Measurements from ENCODE around the gene KRT14. TPM values are rescaled to one million over a fixed set of nuclear protein-coding genes. Genes with fewer than 3 reads are reported as not detected.

KRT14 gene
- total and polyA plus RNA-seq, 2 donors (not counting 3 experiments of a cell fraction or from before 2014, with no cell fraction given): 0.12 to 0.66 TPM

GRCh38 chr17:41544935-41545334 is 41.8 kb downstream of the KRT14 start:
- FAIRE-seq (no peak), DNase-seq (ENCODE audit: low read depth, low spot score) (no peak)
- CTCF ChIA-PET: interaction anchor here (0.7 to 2.0 kb wide), 10 partner anchors 10 to 636 kb away, joined by 3 to 7 read pairs (median 3); no protein-coding TSS in a partner anchor
- peaks cover 19% of the 10 kb centered on the region for H3K4me1 ChIP-seq (ENCODE audit: control insufficient read depth, extremely low read depth, insufficient read depth, low read length)
- no peaks in the 10 kb centered on the region for H4K20me1 ChIP-seq (replicated peaks; ENCODE audit: control insufficient read depth, extremely low read depth, insufficient read depth, low read length)
- no peaks in the 10 kb centered on the region for H3K9me3 ChIP-seq (replicated peaks; ENCODE audit: control insufficient read depth, insufficient read depth, low read length)
- H3K27ac ChIP-seq (ENCODE audit: insufficient read depth, low read depth, low read length): no peak overlapping the region
- H3K36me3 ChIP-seq (ENCODE audit: control insufficient read depth in 2 of 2, extremely low read depth in 1 of 2, insufficient read depth in 2 of 2, low read length in 2 of 2): no peaks in the 10 kb centered on the region
- dilution Hi-C loops (cut with MboI; ENCODE audit: extremely low pct_ligation_motif_present, low sequenced_read_pairs): no loop called here
- intact Hi-C loops (cut with micrococcal nuclease): loop anchor here (5.0 kb wide), 1 partner anchor 743 kb away; no protein-coding TSS in a partner anchor
- no peaks in the 10 kb centered on the region for H3K79me2 ChIP-seq (ENCODE audit: control insufficient read depth, insufficient read depth, low read length)
- H3K9me1 ChIP-seq (replicated peaks; ENCODE audit: control insufficient read depth, extremely low read depth, insufficient read depth, low read length): no peaks in the 10 kb centered on the region
- TF ChIP-seq CTCF (IDR thresholded peaks at IDR 0.05; ENCODE audit: extremely low read depth in 1 of 2, insufficient read depth in 1 of 2, low read depth in 1 of 2, low read length in 2 of 2): no peak
- no peak for TF ChIP-seq JUN (IDR thresholded peaks at IDR 0.05; ENCODE audit: borderline replicate concordance, insufficient read depth, insufficient read length, low read depth)
- TF ChIP-seq MYC (IDR thresholded peaks at IDR 0.05; ENCODE audit: low read depth, low read length): no peak
- TF ChIP-seq EZH2 (IDR thresholded peaks at IDR 0.05; ENCODE audit: borderline replicate concordance, low read depth, low read length, severe bottlenecking): no peak
- TF ChIP-seq FOS (IDR thresholded peaks at IDR 0.05; ENCODE audit: borderline replicate concordance, insufficient read depth, low read length): no peak
- no peak for TF ChIP-seq POLR2A (IDR thresholded peaks at IDR 0.05; ENCODE audit: low read depth, low read length)
- TF ChIP-seq MAX (IDR thresholded peaks at IDR 0.05; ENCODE audit: insufficient read depth, insufficient read length): no peak
- no peak for TF ChIP-seq POLR2AphosphoS5 (IDR thresholded peaks at IDR 0.05; ENCODE audit: insufficient read depth, low read depth, low read length)
- no peak for TF ChIP-seq GATA2 (IDR thresholded peaks at IDR 0.05; ENCODE audit: insufficient read depth, insufficient read length, low read depth, low read length)
- POLR2A ChIA-PET: no interaction called here
- H3K9ac ChIP-seq (replicated peaks; ENCODE audit: extremely low read depth, insufficient read depth, low read length): no peak overlapping the region
- H2AFZ ChIP-seq (ENCODE audit: low read depth, low read length): no peak overlapping the region
- H3K4me2 ChIP-seq (ENCODE audit: insufficient read depth, low read length): no peak overlapping the region
- H3K27me3 ChIP-seq (ENCODE audit: control insufficient read depth in 2 of 2, insufficient read depth in 2 of 2, low read length in 2 of 2): no peaks in the 10 kb centered on the region
- no peak overlapping the region for H3K4me3 ChIP-seq (replicated peaks in 1 of 3; ENCODE audit: insufficient read depth in 1 of 3, low read depth in 1 of 3, low read length in 3 of 3)
- BruUV-seq (replicated peaks): no TSS peak

Measured in endothelial cell of umbilical vein (primary cell).